ENCODE data around the gene SLC30A7. TPM values are rescaled to one million over a fixed set of nuclear protein-coding genes. Genes with fewer than 3 reads are reported as not detected.

Gene SLC30A7
- total RNA-seq, 3 donors from 2014 or later (not counting 1 experiment from before 2014, with no cell fraction given), result 27.7 to 38.8 (median 36.2) TPM

GRCh38 chr1:100926240-100926639 is 30.4 kb downstream of the SLC30A7 start:
- no peaks in the 10 kb centered on the region for H3K27me3 Mint-ChIP-seq (ENCODE audit: low read depth in 2 of 2)
- H3K4me1 Mint-ChIP-seq, result peaks cover 23 to 27% of the 10 kb centered on the region in 2 donors
- Histone ChIP-seq H3K27ac (ENCODE audit: low read length) (peak overlapping the region; percentile 72), H3K9me3 (ENCODE audit: control insufficient read depth, insufficient read depth, low read length) (no peaks in the 10 kb centered on the region), H3K4me3 (ENCODE audit: low read length) (no peak overlapping the region), H3K4me1 (ENCODE audit: control insufficient read depth, insufficient read depth, low read length) (peaks cover 17% of the 10 kb centered on the region), H3K36me3 (ENCODE audit: control insufficient read depth, insufficient read depth, low read length) (peaks cover 15% of the 10 kb centered on the region), H3K27me3 (ENCODE audit: control insufficient read depth, insufficient read depth, low read length) (no peaks in the 10 kb centered on the region)
- H3K4me3 Mint-ChIP-seq, result peak overlapping the region; percentile 67
- DNase-seq (no peak), ATAC-seq (no peak)
- intact Hi-C loops (cut with micrococcal nuclease), result loop anchor here (2.0 to 5.0 kb wide), 2 partner anchors 101 to 197 kb away; partner anchors contain the start of gene DPH5
- no peak for TF ChIP-seq CTCF (IDR thresholded peaks at IDR 0.05)
- WGBS (ENCODE audit: insufficient coverage), result 95% methylated on average over 2 of the region's 2 CpGs
- H3K9me3 Mint-ChIP-seq, result no peaks in the 10 kb centered on the region
- no peak overlapping the region for H3K27ac Mint-ChIP-seq
- no peaks in the 10 kb centered on the region for H3K36me3 Mint-ChIP-seq

GRCh38 chr1:100927276-100927675 is 31.4 kb downstream of the SLC30A7 start:
- Mint-ChIP-seq H3K9me3 (no peaks in the 10 kb centered on the region), H3K4me3 (no peak overlapping the region), H3K36me3 (no peaks in the 10 kb centered on the region), H3K27me3 (ENCODE audit: low read depth in 2 of 2) (no peaks in the 10 kb centered on the region), H3K4me1 (peaks cover 30 to 35% of the 10 kb centered on the region in 2 donors), H3K27ac (no peak overlapping the region)
- peak in 1 of 2 donors; percentile 82 for DNase-seq
- intact Hi-C loops (cut with micrococcal nuclease), result loop anchor here (1.0 to 5.0 kb wide), 3 partner anchors 100 to 312 kb away; partner anchors contain the start of gene DPH5
- no peaks in the 10 kb centered on the region for H3K9me3 ChIP-seq (ENCODE audit: control insufficient read depth, insufficient read depth, low read length)
- ATAC-seq, result peak; percentile 74 to 77 (median 76)
- no peak for TF ChIP-seq CTCF (IDR thresholded peaks at IDR 0.05)
- H3K4me1 ChIP-seq (ENCODE audit: control insufficient read depth, insufficient read depth, low read length), result peaks cover 21% of the 10 kb centered on the region
- peaks cover 14% of the 10 kb centered on the region for H3K36me3 ChIP-seq (ENCODE audit: control insufficient read depth, insufficient read depth, low read length)
- no peak overlapping the region for H3K4me3 ChIP-seq (ENCODE audit: low read length)
- 17% methylated on average over 2 of the region's 2 CpGs for WGBS (ENCODE audit: insufficient coverage)
- H3K27ac ChIP-seq (ENCODE audit: low read length), result peak overlapping the region; percentile 72
- no peaks in the 10 kb centered on the region for H3K27me3 ChIP-seq (ENCODE audit: control insufficient read depth, insufficient read depth, low read length)

DNA sequence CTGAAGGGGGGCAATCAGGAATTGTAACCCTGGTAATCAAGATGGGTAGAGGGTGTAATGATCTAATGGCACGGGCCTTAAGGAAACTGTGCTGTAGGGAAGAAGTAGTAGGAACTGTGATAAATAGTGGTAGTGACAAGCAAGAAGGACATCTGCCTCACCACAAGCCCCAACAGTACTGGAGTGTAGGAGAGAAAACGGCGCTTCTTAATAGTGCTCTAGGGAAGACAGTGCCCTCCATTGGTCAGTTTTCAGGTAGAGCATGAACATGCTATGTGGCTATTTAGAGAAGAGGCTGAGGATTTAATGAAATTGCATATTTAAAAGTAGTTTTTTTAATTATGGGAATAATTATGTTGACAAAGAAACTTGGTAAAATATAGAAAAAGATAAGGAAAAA is 32.2 kb downstream of the SLC30A7 start:
- no peak for TF ChIP-seq CTCF (IDR thresholded peaks at IDR 0.05)
- Mint-ChIP-seq H3K9me3 (no peaks in the 10 kb centered on the region), H3K27me3 (ENCODE audit: low read depth in 2 of 2) (no peaks in the 10 kb centered on the region), H3K27ac (no peak overlapping the region), H3K4me1 (peaks cover 30 to 40% of the 10 kb centered on the region in 2 donors), H3K36me3 (no peaks in the 10 kb centered on the region), H3K4me3 (no peak overlapping the region)
- H3K36me3 ChIP-seq (ENCODE audit: control insufficient read depth, insufficient read depth, low read length), result peaks cover 11% of the 10 kb centered on the region
- peak; percentile 45 to 56 (median 55) for ATAC-seq
- H3K4me3 ChIP-seq (ENCODE audit: low read length), result no peak overlapping the region
- H3K27ac ChIP-seq (ENCODE audit: low read length), result peak overlapping the region; percentile 72
- peaks cover 21% of the 10 kb centered on the region for H3K4me1 ChIP-seq (ENCODE audit: control insufficient read depth, insufficient read depth, low read length)
- intact Hi-C loops (cut with micrococcal nuclease), result loop anchor here (5.0 kb wide), 1 partner anchor 99 kb away; the partner anchor contains the start of gene DPH5
- WGBS (ENCODE audit: insufficient coverage), result 65% methylated on average over 3 of the region's 3 CpGs
- peak in 1 of 2 donors; percentile 63 for DNase-seq
- H3K27me3 ChIP-seq (ENCODE audit: control insufficient read depth, insufficient read depth, low read length), result no peaks in the 10 kb centered on the region
- H3K9me3 ChIP-seq (ENCODE audit: control insufficient read depth, insufficient read depth, low read length), result no peaks in the 10 kb centered on the region

DNA sequence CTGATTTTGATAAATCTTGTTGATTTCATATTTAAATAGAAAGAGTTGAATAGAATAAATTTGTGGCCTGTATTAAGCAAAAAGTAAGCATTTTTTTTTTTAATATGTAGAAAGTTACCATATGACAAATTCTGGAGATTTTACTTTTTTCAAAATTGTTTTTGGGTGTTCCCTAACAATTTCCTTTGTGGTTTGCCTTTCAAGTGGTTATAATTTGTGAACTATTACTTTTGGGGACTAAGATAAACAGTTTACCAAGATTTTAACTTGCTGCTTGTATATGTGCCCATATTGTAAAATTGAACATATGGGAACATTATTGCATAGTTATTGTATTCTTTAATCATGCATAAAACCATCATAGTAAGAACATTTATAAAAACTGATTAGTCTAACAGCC is 34.6 kb downstream of the SLC30A7 start:
- Histone ChIP-seq H3K27ac (ENCODE audit: low read length) (no peak overlapping the region), H3K4me3 (ENCODE audit: low read length) (no peak overlapping the region), H3K36me3 (ENCODE audit: control insufficient read depth, insufficient read depth, low read length) (peaks cover 6% of the 10 kb centered on the region), H3K9me3 (ENCODE audit: control insufficient read depth, insufficient read depth, low read length) (no peaks in the 10 kb centered on the region), H3K4me1 (ENCODE audit: control insufficient read depth, insufficient read depth, low read length) (peaks cover 21% of the 10 kb centered on the region), H3K27me3 (ENCODE audit: control insufficient read depth, insufficient read depth, low read length) (no peaks in the 10 kb centered on the region)
- Mint-ChIP-seq H3K9me3 (no peaks in the 10 kb centered on the region), H3K27ac (peak overlapping the region; percentile 17 to 78), H3K27me3 (ENCODE audit: low read depth in 2 of 2) (no peaks in the 10 kb centered on the region), H3K4me3 (peak overlapping the region; percentile 51), H3K36me3 (no peaks in the 10 kb centered on the region), H3K4me1 (peaks cover 39 to 47% of the 10 kb centered on the region in 2 donors)
- ATAC-seq (no peak), DNase-seq (peak in 1 of 2 donors; percentile 61)
- intact Hi-C loops (cut with micrococcal nuclease), result no loop called here
- no peak for TF ChIP-seq CTCF (IDR thresholded peaks at IDR 0.05)
